Duodenal mucosa (tissue), 2 donors: Measurements from ENCODE around the gene BLID.

Experiments
- H3K27ac ChIP-seq: one replicate; pipeline ENCODE4 v1.7.0; 2013; ENCODE audit warnings: low read depth, low read length
- H3K27me3 ChIP-seq, 2 donors: one replicate each; pipeline ENCODE4 v1.7.0; 2013; ENCODE audit warnings: low read length in 2 of 2, control low read depth in 1 of 2; ENCODE audit not compliant: insufficient read depth in 2 of 2, control insufficient read depth in 1 of 2
- H3K36me3 ChIP-seq, 2 donors: one replicate each; pipeline ENCODE4 v1.7.0; 2013; ENCODE audit warnings: low read length in 2 of 2, control low read depth in 1 of 2; ENCODE audit not compliant: insufficient read depth in 2 of 2, control insufficient read depth in 1 of 2
- H3K4me1 ChIP-seq, 2 donors: one replicate each; pipeline ENCODE4 v1.7.0; 2013; ENCODE audit warnings: low read length in 2 of 2, control low read depth in 1 of 2; ENCODE audit not compliant: insufficient read depth in 2 of 2, control insufficient read depth in 1 of 2
- H3K4me3 ChIP-seq, 2 donors: one replicate each; pipeline ENCODE4 v1.7.0; 2013; ENCODE audit warnings: low read length in 2 of 2, low read depth in 1 of 2
- H3K9ac ChIP-seq, 2 donors: one replicate each; pipeline ENCODE4 v1.7.0; 2013; ENCODE audit warnings: low read length in 2 of 2, low read depth in 1 of 2
- H3K9me3 ChIP-seq, 2 donors: one replicate each; pipeline ENCODE4 v1.7.0; 2013; ENCODE audit warnings: low read length in 2 of 2, control low read depth in 1 of 2; ENCODE audit not compliant: control insufficient read depth in 1 of 2

Gene BLID

GRCh38 chr11:122120096-122120495 is 4.1 kb upstream of the BLID start:
- no peaks in the 10 kb centered on the region for H3K36me3 ChIP-seq
- H3K27ac ChIP-seq = no peak overlapping the region
- H3K27me3 ChIP-seq = no peaks in the 10 kb centered on the region
- no peaks in the 10 kb centered on the region for H3K4me1 ChIP-seq
- H3K4me3 ChIP-seq = no peak overlapping the region
- H3K9ac ChIP-seq = no peak overlapping the region
- H3K9me3 ChIP-seq = no peaks in the 10 kb centered on the region

- H3K9ac ChIP-seq = no peak overlapping the region
- H3K4me1 ChIP-seq = no peaks in the 10 kb centered on the region
- H3K36me3 ChIP-seq = no peaks in the 10 kb centered on the region
- H3K4me3 ChIP-seq = no peak overlapping the region
- no peaks in the 10 kb centered on the region for H3K27me3 ChIP-seq
- no peak overlapping the region for H3K27ac ChIP-seq
- H3K9me3 ChIP-seq = no peaks in the 10 kb centered on the region
Observed at GRCh38 chr11:122116591-122116990, 576 bp upstream of the BLID start.

DNA sequence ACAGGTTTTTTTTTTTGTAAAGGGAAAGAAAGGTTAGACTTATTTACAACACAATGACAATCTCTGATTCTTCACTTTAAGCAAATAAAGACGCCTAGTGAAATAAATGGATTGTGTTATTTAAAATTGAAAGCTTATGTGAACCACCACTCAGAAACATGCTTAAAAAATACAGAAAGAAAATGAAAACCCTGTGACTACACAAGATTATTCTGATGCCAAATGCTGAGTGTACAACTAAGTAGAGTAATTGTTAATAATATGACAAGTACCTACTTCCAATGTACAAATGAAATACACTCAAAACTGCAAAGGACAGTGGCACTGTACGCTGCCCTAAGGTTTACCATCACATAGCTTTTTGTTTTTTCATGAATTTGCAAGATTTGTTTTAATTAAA is 1.0 kb downstream of the BLID start:
- Histone ChIP-seq H3K4me1 (no peaks in the 10 kb centered on the region), H3K27me3 (no peaks in the 10 kb centered on the region), H3K27ac (no peak overlapping the region), H3K36me3 (no peaks in the 10 kb centered on the region), H3K9ac (no peak overlapping the region), H3K9me3 (no peaks in the 10 kb centered on the region), H3K4me3 (no peak overlapping the region)

DNA sequence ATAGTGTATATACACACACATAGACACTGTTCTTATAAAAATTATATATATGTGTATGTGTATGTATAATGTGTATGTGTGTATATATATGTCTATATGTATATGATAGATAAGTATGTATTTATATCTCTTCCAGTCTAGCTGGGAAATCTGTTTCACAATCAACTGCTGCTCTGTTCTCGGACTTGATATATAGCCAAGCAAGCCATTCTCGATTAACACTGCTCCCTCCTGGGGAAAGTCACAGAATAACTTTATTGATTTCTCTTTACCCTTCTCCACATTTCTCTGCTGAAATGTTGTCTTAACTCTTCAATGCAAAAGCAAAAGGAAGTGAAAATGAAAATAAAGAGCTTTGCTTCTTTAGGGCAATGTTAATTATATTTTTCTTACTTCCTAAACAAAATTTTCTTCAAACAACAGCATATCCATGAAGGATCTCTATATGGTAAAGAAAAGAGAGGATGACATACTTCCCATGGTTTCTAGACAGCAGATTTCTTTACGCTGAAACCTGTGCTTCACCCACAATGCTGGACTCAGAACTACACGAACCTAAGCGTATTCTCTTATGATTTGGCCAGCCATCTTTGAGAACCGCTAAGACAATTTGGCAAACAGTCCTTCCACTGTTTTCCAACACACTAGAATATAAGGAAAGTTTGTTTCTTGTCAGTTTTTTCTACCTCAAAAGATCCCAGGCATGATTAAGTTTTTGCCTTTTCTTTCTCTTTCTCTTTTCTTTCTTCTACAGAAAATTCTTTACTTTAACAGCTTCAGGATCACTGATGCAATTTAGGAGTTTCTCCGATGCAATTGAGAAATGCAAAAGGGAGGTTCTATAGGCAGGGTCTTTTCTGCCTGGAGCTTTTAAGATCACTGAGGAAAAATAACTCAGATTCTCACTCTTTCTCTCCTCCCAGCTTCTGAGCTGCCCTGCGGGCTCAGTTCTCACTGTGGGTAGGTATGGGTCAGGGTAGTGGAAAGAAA is 1.9 kb downstream of the BLID start:
- H3K9ac ChIP-seq = no peak overlapping the region
- H3K27ac ChIP-seq = no peak overlapping the region

GRCh38 chr11:122112470-122113365 is 3.3 kb downstream of the BLID start:
- Histone ChIP-seq H3K27ac (no peak overlapping the region), H3K9ac (no peak overlapping the region), H3K4me1 (no peaks in the 10 kb centered on the region), H3K4me3 (no peak overlapping the region), H3K9me3 (no peaks in the 10 kb centered on the region), H3K27me3 (no peaks in the 10 kb centered on the region), H3K36me3 (no peaks in the 10 kb centered on the region)

More for the DNA sequence above, 1.9 kb downstream of the BLID start:
- Histone ChIP-seq H3K36me3 (no peaks in the 10 kb centered on the region), H3K4me1 (no peaks in the 10 kb centered on the region), H3K4me3 (no peak overlapping the region), H3K9me3 (no peaks in the 10 kb centered on the region), H3K27me3 (no peaks in the 10 kb centered on the region)

DNA sequence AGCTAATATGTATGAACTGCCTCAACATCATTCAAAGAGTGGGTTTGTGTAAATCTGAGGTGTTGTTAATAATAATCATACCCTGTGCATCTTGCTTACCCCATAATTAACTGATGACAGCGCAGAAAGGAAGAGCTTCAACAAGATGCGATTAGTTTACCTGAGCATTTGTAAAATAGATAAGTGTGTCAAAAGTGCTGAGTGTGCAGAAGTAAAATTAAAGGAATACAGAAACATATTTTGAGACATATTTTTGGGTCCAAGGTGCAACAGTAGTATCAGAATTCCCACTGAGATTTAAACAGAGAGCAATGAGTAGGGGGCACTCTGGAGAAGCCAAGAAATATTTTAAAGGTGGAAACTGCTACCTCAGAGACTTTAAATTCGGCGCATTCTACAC is 6.1 kb downstream of the BLID start:
- Histone ChIP-seq H3K27me3 (no peaks in the 10 kb centered on the region), H3K36me3 (no peaks in the 10 kb centered on the region), H3K9ac (no peak overlapping the region), H3K9me3 (no peaks in the 10 kb centered on the region), H3K27ac (no peak overlapping the region), H3K4me3 (no peak overlapping the region), H3K4me1 (no peaks in the 10 kb centered on the region)

DNA sequence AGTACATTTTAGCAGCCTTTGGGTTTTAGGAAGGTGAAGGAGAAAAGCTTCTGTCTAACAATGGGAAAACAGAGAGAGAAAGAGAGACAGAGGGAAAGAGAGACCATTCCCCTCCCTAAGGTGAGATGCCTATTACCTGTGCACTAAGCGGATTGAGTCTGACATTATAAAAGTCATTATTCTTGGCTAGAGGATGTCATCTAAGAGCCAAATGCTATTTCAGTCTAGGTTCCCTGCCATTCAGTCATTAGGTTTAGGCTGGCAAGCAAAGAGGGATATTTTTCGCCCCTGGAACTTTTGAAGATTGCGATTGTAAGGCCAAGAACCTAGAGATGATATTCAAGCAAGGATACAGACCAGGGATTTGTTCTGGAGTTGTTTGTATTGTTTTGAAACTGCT is 7.2 kb downstream of the BLID start:
- Histone ChIP-seq H3K9ac (no peak overlapping the region), H3K27ac (no peak overlapping the region), H3K27me3 (no peaks in the 10 kb centered on the region), H3K36me3 (no peaks in the 10 kb centered on the region), H3K4me1 (no peaks in the 10 kb centered on the region), H3K4me3 (no peak overlapping the region), H3K9me3 (no peaks in the 10 kb centered on the region)

- no peaks in the 10 kb centered on the region for H3K4me1 ChIP-seq
- no peaks in the 10 kb centered on the region for H3K27me3 ChIP-seq
- H3K9ac ChIP-seq = no peak overlapping the region
- H3K9me3 ChIP-seq = no peaks in the 10 kb centered on the region
- H3K4me3 ChIP-seq = no peak overlapping the region
- H3K36me3 ChIP-seq = no peaks in the 10 kb centered on the region
- no peak overlapping the region for H3K27ac ChIP-seq
Observed at GRCh38 chr11:122108192-122108799, 7.7 kb downstream of the BLID start.

DNA sequence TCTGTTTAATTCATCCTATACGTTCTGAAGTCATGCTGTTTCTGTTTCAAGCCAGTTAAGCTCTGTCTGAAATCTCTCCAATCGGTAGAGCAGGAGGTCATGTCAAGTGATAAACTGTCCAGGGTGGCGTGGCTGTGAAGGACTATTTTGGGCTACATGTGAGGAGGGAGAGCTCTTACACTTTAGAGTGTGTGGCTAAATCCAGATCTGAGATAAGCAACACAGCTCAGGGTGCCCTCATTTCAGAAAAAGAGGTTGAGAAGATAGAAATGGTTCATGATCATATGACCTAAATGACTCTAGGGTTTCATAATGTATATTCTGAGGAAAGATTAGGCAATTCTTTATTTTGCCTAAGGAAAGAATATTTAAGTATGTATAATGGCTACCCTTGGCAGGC is 8.4 kb downstream of the BLID start:
- H3K4me1 ChIP-seq = no peaks in the 10 kb centered on the region
- H3K9ac ChIP-seq = no peak overlapping the region
- H3K4me3 ChIP-seq = no peak overlapping the region
- H3K9me3 ChIP-seq = no peaks in the 10 kb centered on the region
- no peaks in the 10 kb centered on the region for H3K27me3 ChIP-seq
- H3K36me3 ChIP-seq = no peaks in the 10 kb centered on the region
- H3K27ac ChIP-seq = no peak overlapping the region

DNA sequence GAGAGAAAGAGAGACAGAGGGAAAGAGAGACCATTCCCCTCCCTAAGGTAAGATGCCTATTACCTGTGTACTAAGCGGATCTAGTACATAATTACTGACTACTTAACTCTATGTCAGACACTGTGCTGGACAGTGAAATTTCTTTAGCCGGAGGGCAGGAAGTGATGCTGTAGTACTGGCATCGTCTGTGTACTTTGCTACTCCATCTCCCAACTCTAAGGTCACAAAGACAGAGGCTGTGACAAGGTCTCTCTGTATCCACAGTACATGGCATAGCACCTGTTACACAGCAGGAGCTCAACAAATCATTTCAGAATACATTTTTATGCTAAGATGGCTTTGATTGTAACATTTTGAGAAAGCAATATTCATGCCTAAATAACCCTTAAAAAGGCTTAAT is 9.0 kb downstream of the BLID start:
- Histone ChIP-seq H3K36me3 (no peaks in the 10 kb centered on the region), H3K9me3 (no peaks in the 10 kb centered on the region), H3K9ac (no peak overlapping the region), H3K4me1 (no peaks in the 10 kb centered on the region), H3K27ac (no peak overlapping the region), H3K4me3 (no peak overlapping the region), H3K27me3 (no peaks in the 10 kb centered on the region)
